Measurements from ENCODE around the gene SELPLG.
A peak's percentile ranks its signal among the peaks of the same experiment; 100 is the strongest.

Gene SELPLG

GRCh38 chr12:108616941-108617858, 16.5 kb downstream of the SELPLG start:
- no peak for DNase-seq

- no peak for DNase-seq
These were observed 17.3 kb downstream of the SELPLG start for GRCh38 chr12:108616359-108616758.

- DNase-seq: no peak
These were observed 17.8 kb downstream of the SELPLG start for GRCh38 chr12:108615918-108616317.

GRCh38 chr12:108614639-108615038, 19.1 kb downstream of the SELPLG start:
- DNase-seq: no peak

- no peak for DNase-seq
These were observed 19.7 kb downstream of the SELPLG start for GRCh38 chr12:108614041-108614440.

- DNase-seq: no peak
These were observed 20.1 kb downstream of the SELPLG start for GRCh38 chr12:108613548-108613947.

- DNase-seq: no peak
These were observed 20.9 kb downstream of the SELPLG start for GRCh38 chr12:108612788-108613282.

- no peak for DNase-seq
These were observed 21.7 kb downstream of the SELPLG start for GRCh38 chr12:108611884-108612415.

GRCh38 chr12:108610856-108611605, 22.7 kb downstream of the SELPLG start:
- no peak for DNase-seq

- no peak for DNase-seq
These were observed 23.3 kb downstream of the SELPLG start for GRCh38 chr12:108610336-108610815.

- peak; percentile 95 for DNase-seq
These were observed 24.0 kb downstream of the SELPLG start for GRCh38 chr12:108609537-108610335.

- no peak for DNase-seq
These were observed 25.1 kb downstream of the SELPLG start for GRCh38 chr12:108608616-108609015.

- no peak for DNase-seq
These were observed 25.6 kb downstream of the SELPLG start for GRCh38 chr12:108607981-108608600.

- no peak for DNase-seq
These were observed 27.2 kb downstream of the SELPLG start for GRCh38 chr12:108606492-108606891.

GRCh38 chr12:108605690-108606406, 27.8 kb downstream of the SELPLG start:
- DNase-seq: no peak

- no peak for DNase-seq
These were observed 28.5 kb downstream of the SELPLG start for GRCh38 chr12:108605000-108605689.

GRCh38 chr12:108604208-108604941, 29.3 kb downstream of the SELPLG start:
- DNase-seq: no peak

- DNase-seq: no peak
These were observed 30.0 kb downstream of the SELPLG start for GRCh38 chr12:108603743-108604142.

- DNase-seq: no peak
These were observed 30.6 kb downstream of the SELPLG start for GRCh38 chr12:108602976-108603704.

All from right hindlimb (tissue), 1 donor.